Activated CD8-positive, alpha-beta T cell treated with anti-CD3 and anti-CD28 coated beads, Interleukin-2, amount 10 ng/mL, durations not matched to agents 7 days and 5 days (primary cell): Measurements from ENCODE around the gene PPP1R11. TPM values are rescaled to one million over a fixed set of nuclear protein-coding genes. Genes with fewer than 3 reads are reported as not detected.

Source experiments
- ATAC-seq: fragments of 150-1000 bp; cut with Tn5 transposase; one replicate; pipeline ENCODE4 v1.10.0; 2021; ENCODE audit warnings: moderate library complexity
- CTCF ChIA-PET: fragments of 350-600 bp; sonication (Branson Sonifier 250); formaldehyde crosslinking; loops from one replicate; lab custom pipeline; 2021; ENCODE audit warnings: antibody characterized with exemption; lab: Charles Lee
- POLR2A ChIA-PET: fragments of 350-600 bp; sonication (Branson Sonifier 250); formaldehyde crosslinking; loops from one replicate; lab custom pipeline; 2021; ENCODE audit warnings: antibody characterized with exemption; lab: Charles Lee
- DNase-seq: peaks from one replicate; pipeline ENCODE4 v3.0.0-alpha.2; 2020
- H3K27ac Mint-ChIP-seq: one replicate; pipeline ENCODE4 v1.8.0; 2021; ENCODE audit warnings: mild to moderate bottlenecking, mixed read lengths
- H3K27me3 Mint-ChIP-seq: one replicate; pipeline ENCODE4 v1.8.0; 2021; ENCODE audit warnings: low read depth, mixed read lengths
- H3K36me3 Mint-ChIP-seq: one replicate; pipeline ENCODE4 v1.8.0; 2021; ENCODE audit warnings: low read depth, mixed read lengths
- H3K4me1 Mint-ChIP-seq: one replicate; pipeline ENCODE4 v1.8.0; 2021; ENCODE audit warnings: low read depth, mixed read lengths
- H3K4me3 Mint-ChIP-seq: one replicate; pipeline ENCODE4 v1.8.0; 2021; ENCODE audit warnings: mild to moderate bottlenecking, mixed read lengths
- H3K9me3 Mint-ChIP-seq: one replicate; pipeline ENCODE4 v1.8.0; 2022; ENCODE audit warnings: mixed read lengths; ENCODE audit not compliant: insufficient read depth
- total RNA-seq, 2 experiments: library from RNA; stranded (reverse); gene quantifications; one replicate each; pipeline ENCODE4 v1.2.3, GENCODE V29; 2021

Gene PPP1R11
- total RNA-seq, 2 experiments from 2014 or later: 48.1 to 50.3 TPM

GRCh38 chr6:30100154-30100553, 33.2 kb downstream of the PPP1R11 start:
- POLR2A ChIA-PET: no interaction called here
- no peaks in the 10 kb centered on the region for H3K9me3 Mint-ChIP-seq
- CTCF ChIA-PET: no interaction called here
- H3K36me3 Mint-ChIP-seq: no peaks in the 10 kb centered on the region
- peak overlapping the region; percentile 38 for H3K4me3 Mint-ChIP-seq
- no peak overlapping the region for H3K27ac Mint-ChIP-seq
- H3K27me3 Mint-ChIP-seq: peaks cover 70% of the 10 kb centered on the region
- DNase-seq: no peak
- no peak for ATAC-seq
- H3K4me1 Mint-ChIP-seq: peaks cover 45% of the 10 kb centered on the region

- Mint-ChIP-seq H3K27ac (no peak overlapping the region), H3K9me3 (no peaks in the 10 kb centered on the region), H3K4me3 (peak overlapping the region; percentile 61), H3K4me1 (peaks cover 45% of the 10 kb centered on the region), H3K27me3 (peaks cover 65% of the 10 kb centered on the region), H3K36me3 (no peaks in the 10 kb centered on the region)
- POLR2A ChIA-PET: interaction anchor here (0.6 to 1.4 kb wide), 2 partner anchors 35 to 1635 kb away, joined by 3 to 7 read pairs; partner anchors contain the start of gene PPP1R11
- CTCF ChIA-PET: interaction anchor here (1.1 to 5.6 kb wide), 4 partner anchors 30 to 252 kb away, joined by 3 to 248 read pairs (median 4); partner anchors contain the start of gene TRIM40
- ATAC-seq (peak; percentile 14), DNase-seq (no peak)
Observed at GRCh38 chr6:30100585-30101443, 33.8 kb downstream of the PPP1R11 start.

- ATAC-seq (peak; percentile 62), DNase-seq (peak; percentile 58)
- Mint-ChIP-seq H3K27me3 (peaks cover 67% of the 10 kb centered on the region), H3K4me1 (peaks cover 45% of the 10 kb centered on the region), H3K27ac (no peak overlapping the region), H3K4me3 (peak overlapping the region; percentile 61), H3K9me3 (no peaks in the 10 kb centered on the region), H3K36me3 (no peaks in the 10 kb centered on the region)
- CTCF ChIA-PET: interaction anchor here (0.7 to 5.6 kb wide), 12 partner anchors 10 to 253 kb away, joined by 3 to 248 read pairs (median 4); partner anchors contain the start of gene TRIM40
- POLR2A ChIA-PET: interaction anchor here (0.6 to 1.4 kb wide), 4 partner anchors 31 to 1634 kb away, joined by 3 to 7 read pairs (median 4); partner anchors contain the start of genes POLR1H and PPP1R11
Observed at GRCh38 chr6:30101444-30102413, 34.7 kb downstream of the PPP1R11 start.

GRCh38 chr6:30102414-30102969, 35.5 kb downstream of the PPP1R11 start:
- ChIA-PET POLR2A (interaction anchor here (1.4 kb wide), 2 partner anchors 36 to 42 kb away, joined by 5 to 7 read pairs; partner anchors contain the start of genes POLR1H and PPP1R11), CTCF (interaction anchor here (0.6 to 5.6 kb wide), 35 partner anchors 8 to 826 kb away, joined by 3 to 248 read pairs (median 7); partner anchors contain the start of genes POLR1H, PPP1R11, TRIM26 and TRIM40)
- Mint-ChIP-seq H3K4me1 (peaks cover 42% of the 10 kb centered on the region), H3K4me3 (peak overlapping the region; percentile 79), H3K27me3 (peaks cover 62% of the 10 kb centered on the region), H3K36me3 (no peaks in the 10 kb centered on the region), H3K27ac (no peak overlapping the region), H3K9me3 (no peaks in the 10 kb centered on the region)
- DNase-seq (no peak), ATAC-seq (peak; percentile 20)

- Mint-ChIP-seq H3K27ac (no peak overlapping the region), H3K4me3 (peak overlapping the region; percentile 79), H3K9me3 (no peaks in the 10 kb centered on the region), H3K36me3 (no peaks in the 10 kb centered on the region), H3K27me3 (peaks cover 62% of the 10 kb centered on the region), H3K4me1 (peaks cover 36% of the 10 kb centered on the region)
- ChIA-PET CTCF (interaction anchor here (0.6 to 5.6 kb wide), 42 partner anchors 9 to 826 kb away, joined by 3 to 248 read pairs (median 5); partner anchors contain the start of genes POLR1H, PPP1R11, TRIM26 and TRIM40), POLR2A (interaction anchor here (0.6 to 1.9 kb wide), 6 partner anchors 8 to 111 kb away, joined by 3 to 10 read pairs (median 6); partner anchors contain the start of genes POLR1H, PPP1R11 and TRIM26)
- ATAC-seq (peak; percentile 83), DNase-seq (peak; percentile 90)
Observed at GRCh38 chr6:30102970-30103871, 36.2 kb downstream of the PPP1R11 start.

GRCh38 chr6:30103872-30104179, 36.8 kb downstream of the PPP1R11 start:
- no peak for DNase-seq
- no peak for ATAC-seq
- ChIA-PET CTCF (interaction anchor here (0.6 to 5.6 kb wide), 35 partner anchors 10 to 347 kb away, joined by 3 to 248 read pairs (median 7); partner anchors contain the start of genes POLR1H, PPP1R11, TRIM26 and TRIM40), POLR2A (interaction anchor here (0.9 to 1.9 kb wide), 4 partner anchors 9 to 110 kb away, joined by 4 to 10 read pairs (median 7); partner anchors contain the start of genes PPP1R11 and TRIM26)
- Mint-ChIP-seq H3K9me3 (no peaks in the 10 kb centered on the region), H3K4me1 (peaks cover 33% of the 10 kb centered on the region), H3K27ac (no peak overlapping the region), H3K4me3 (peak overlapping the region; percentile 79), H3K27me3 (peaks cover 61% of the 10 kb centered on the region), H3K36me3 (no peaks in the 10 kb centered on the region)

GRCh38 chr6:30104661-30105060, 37.7 kb downstream of the PPP1R11 start:
- peaks cover 57% of the 10 kb centered on the region for H3K27me3 Mint-ChIP-seq

GRCh38 chr6:30111266-30111856, 44.4 kb downstream of the PPP1R11 start:
- peaks cover 58% of the 10 kb centered on the region for H3K27me3 Mint-ChIP-seq
- CTCF ChIA-PET: interaction anchor here (1.4 kb wide), 1 partner anchor 20 kb away, joined by 5 read pairs; no protein-coding TSS in a partner anchor

More at GRCh38 chr6:30104661-30105060, 37.7 kb downstream of the PPP1R11 start:
- H3K4me1 Mint-ChIP-seq: peaks cover 33% of the 10 kb centered on the region
- H3K4me3 Mint-ChIP-seq: no peak overlapping the region
- H3K27ac Mint-ChIP-seq: no peak overlapping the region
- no peak for ATAC-seq
- H3K36me3 Mint-ChIP-seq: no peaks in the 10 kb centered on the region
- no peak for DNase-seq
- CTCF ChIA-PET: interaction anchor here (1.0 to 5.6 kb wide), 12 partner anchors 10 to 115 kb away, joined by 4 to 248 read pairs (median 16); partner anchors contain the start of genes POLR1H and TRIM40
- H3K9me3 Mint-ChIP-seq: no peaks in the 10 kb centered on the region
- POLR2A ChIA-PET: interaction anchor here (1.9 kb wide), 1 partner anchor 38 kb away, joined by 6 read pairs; the partner anchor contains the start of gene PPP1R11

GRCh38 chr6:30112402-30112994, 45.5 kb downstream of the PPP1R11 start:
- DNase-seq: no peak
- H3K4me1 Mint-ChIP-seq: no peaks in the 10 kb centered on the region
- ChIA-PET POLR2A (interaction anchor here (1.0 kb wide), 1 partner anchor 14 kb away, joined by 3 read pairs; no protein-coding TSS in a partner anchor), CTCF (interaction anchor here (1.0 to 4.9 kb wide), 2 partner anchors 9 to 20 kb away, joined by 3 to 25 read pairs; no protein-coding TSS in a partner anchor)
- H3K27ac Mint-ChIP-seq: no peak overlapping the region
- H3K27me3 Mint-ChIP-seq: peaks cover 53% of the 10 kb centered on the region
- no peak for ATAC-seq
- no peak overlapping the region for H3K4me3 Mint-ChIP-seq
- H3K9me3 Mint-ChIP-seq: no peaks in the 10 kb centered on the region
- no peaks in the 10 kb centered on the region for H3K36me3 Mint-ChIP-seq

More at GRCh38 chr6:30111266-30111856, 44.4 kb downstream of the PPP1R11 start:
- H3K4me3 Mint-ChIP-seq: no peak overlapping the region
- ATAC-seq (no peak), DNase-seq (no peak)
- POLR2A ChIA-PET: no interaction called here
- no peaks in the 10 kb centered on the region for H3K4me1 Mint-ChIP-seq
- H3K36me3 Mint-ChIP-seq: no peaks in the 10 kb centered on the region
- H3K9me3 Mint-ChIP-seq: no peaks in the 10 kb centered on the region
- no peak overlapping the region for H3K27ac Mint-ChIP-seq
